Erythroblast (primary cell): ENCODE results near the gene PPFIBP1.

ENCODE experiments used
- GATA1 ChIP-seq: IDR thresholded peaks from 2 replicates; pipeline ENCODE4 v1.6.1; 2011; ENCODE audit warnings: low read depth, mild to moderate bottlenecking, control low read depth, low read length, moderate library complexity
- POLR2A ChIP-seq: IDR thresholded peaks from 2 replicates; pipeline ENCODE4 v1.6.1; 2011; ENCODE audit warnings: mild to moderate bottlenecking, low read length

DNA sequence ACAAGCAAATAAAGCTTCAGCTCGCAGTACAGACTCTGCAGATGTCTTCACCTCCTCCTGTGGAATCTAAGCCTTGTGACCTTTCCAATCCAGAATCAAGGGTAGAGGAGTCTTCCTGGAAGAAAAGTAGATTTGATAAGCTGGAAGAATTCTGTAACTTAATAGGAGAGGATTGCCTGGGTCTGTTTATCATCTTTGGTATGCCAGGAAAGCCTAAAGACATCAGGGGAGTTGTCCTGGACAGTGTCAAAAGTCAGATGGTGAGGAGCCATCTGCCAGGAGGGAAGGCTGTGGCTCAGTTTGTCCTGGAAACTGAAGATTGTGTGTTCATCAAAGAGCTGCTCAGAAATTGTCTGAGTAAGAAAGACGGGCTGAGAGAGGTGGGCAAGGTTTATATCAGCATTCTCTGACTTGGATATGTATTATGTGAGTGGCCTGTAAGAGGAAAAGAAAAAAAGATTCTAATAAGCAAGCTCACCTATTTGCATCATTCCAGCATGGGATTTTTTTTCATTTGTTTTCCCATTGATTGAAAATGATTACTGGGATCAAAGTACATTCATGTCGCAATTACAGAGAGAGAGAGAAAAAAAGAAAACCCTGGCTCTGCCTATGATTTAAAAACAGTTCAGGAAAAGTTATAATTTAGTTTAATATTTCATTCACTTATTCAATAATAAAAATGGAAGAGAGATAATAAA is 173.0 kb downstream of the PPFIBP1 start:
- no peak for TF ChIP-seq POLR2A
- TF ChIP-seq GATA1 = no peak
